SK-N-SH treated with all-trans-retinoic acid at 6 μM for 48 hours (cell line): ENCODE data around the gene ABCF2.

ENCODE experiments used
- BACH2 ChIP-seq: fragments of 250-450 bp; sonication (Bioruptor Pico); IDR thresholded peaks from 2 replicates; pipeline ENCODE4 v1.9.0; 2021; ENCODE audit warnings: mild to moderate bottlenecking, borderline replicate concordance
- CSRNP3 ChIP-seq: fragments of 250-450 bp; sonication (Bioruptor Pico); IDR thresholded peaks from 2 replicates; pipeline ENCODE4 v1.5.1; 2021; ENCODE audit warnings: mild to moderate bottlenecking, moderate library complexity
- ESRRG ChIP-seq: fragments of 250-450 bp; sonication (Bioruptor Pico); IDR thresholded peaks from 2 replicates; pipeline ENCODE4 v1.6.1; 2021; ENCODE audit warnings: mild to moderate bottlenecking
- GLIS3 ChIP-seq: fragments of 250-450 bp; sonication (Bioruptor Pico); IDR thresholded peaks from 2 replicates; pipeline ENCODE4 v1.5.0; 2020; ENCODE audit warnings: mild to moderate bottlenecking, moderate library complexity
- ISL1 ChIP-seq: fragments of 250-450 bp; sonication (Bioruptor Pico); IDR thresholded peaks from 2 replicates; pipeline ENCODE4 v2.1.2; 2022; ENCODE audit warnings: mild to moderate bottlenecking, moderate library complexity
- PATZ1 ChIP-seq: fragments of 250-450 bp; sonication (Bioruptor Pico); IDR thresholded peaks from 2 replicates; pipeline ENCODE4 v1.8.0; 2020; ENCODE audit warnings: mild to moderate bottlenecking, moderate library complexity, borderline replicate concordance
- PPARA ChIP-seq: fragments of 250-450 bp; sonication (Bioruptor Pico); IDR thresholded peaks from 2 replicates; pipeline ENCODE4 v1.5.0; 2020; ENCODE audit warnings: mild to moderate bottlenecking, borderline replicate concordance
- ZFP30 ChIP-seq: fragments of 450-650 bp; formaldehyde crosslinking; IDR thresholded peaks from 2 replicates; pipeline ENCODE4 v1.5.0; 2022; ENCODE audit warnings: mild to moderate bottlenecking, moderate library complexity
- ZNF70 ChIP-seq: fragments of 450-650 bp; formaldehyde crosslinking; IDR thresholded peaks from 2 replicates; pipeline ENCODE4 v1.5.0; 2020; ENCODE audit warnings: mild to moderate bottlenecking, moderate library complexity
- ZNF8 ChIP-seq: fragments of 450-650 bp; formaldehyde crosslinking; IDR thresholded peaks from 2 replicates; pipeline ENCODE4 v1.5.0; 2020; ENCODE audit warnings: mild to moderate bottlenecking, moderate library complexity

GRCh38 chr7:151173386-151174245 lies 53.4 kb downstream of the ABCF2 start:
- no peak for TF ChIP-seq ISL1 (CRISPR knock-in tag)
- TF ChIP-seq ZFP30 (CRISPR knock-in tag), result no peak
- TF ChIP-seq ZNF8, result no peak
- TF ChIP-seq PPARA (CRISPR knock-in tag), result no peak
- no peak for TF ChIP-seq PATZ1 (CRISPR knock-in tag)
- no peak for TF ChIP-seq GLIS3 (CRISPR knock-in tag)
- no peak for TF ChIP-seq ESRRG (CRISPR knock-in tag)
- no peak for TF ChIP-seq CSRNP3 (CRISPR knock-in tag)
- TF ChIP-seq ZNF70 (CRISPR knock-in tag), result no peak
- TF ChIP-seq BACH2 (CRISPR knock-in tag), result no peak
